Caco-2 (cell line): ENCODE measurements around the gene ANGEL2. TPM values are rescaled to one million over a fixed set of nuclear protein-coding genes. Genes with fewer than 3 reads are reported as not detected.
"Not testable (repeated sequence)": the region's sequence is repeated elsewhere in the genome, so short reads cannot be mapped to it uniquely, and the experiment has no call there.

Experiments
- BruUV-seq: library from RNA; stranded (reverse); fragments of 400-500 nt; replicated peaks from 2 replicates; lab custom pipeline; 2021; lab: Mats Ljungman, UMichigan
- CTCF ChIA-PET: fragments of 300-600 bp; sonication (Branson Sonifier 250); formaldehyde crosslinking; loops from one replicate; lab custom pipeline; 2022; ENCODE audit warnings: antibody characterized with exemption; lab: Charles Lee
- POLR2A ChIA-PET: fragments of 300-600 bp; sonication (Branson Sonifier 250); formaldehyde crosslinking; loops from one replicate; lab custom pipeline; 2022; ENCODE audit warnings: antibody characterized with exemption; lab: Charles Lee
- DNase-seq, 2 experiments: peaks; one replicate each; pipeline versions ENCODE4 v3.0.0 to v3.0.0-alpha.2; 2020 to 2022
- H3K27me3 ChIP-seq: replicated peaks from 2 replicates; pipeline ENCODE4 v1.6.0; 2011; ENCODE audit warnings: low read length; ENCODE audit not compliant: control insufficient read depth, insufficient read depth
- H3K36me3 ChIP-seq: 2 replicates; pipeline ENCODE4 v1.5.1; 2011; ENCODE audit warnings: low read length; ENCODE audit not compliant: control insufficient read depth, insufficient read depth
- H3K4me1 ChIP-seq: fragments of 250-450 bp; sonication (Bioruptor Pico); 2 replicates; pipeline ENCODE4 v1.5.1; 2020; ENCODE audit warnings: mild to moderate bottlenecking
- H3K4me3 ChIP-seq: 2 replicates; pipeline ENCODE4 v1.5.1; 2011; ENCODE audit warnings: low read depth, mild to moderate bottlenecking, control low read depth, low read length
- H3K9me3 ChIP-seq: fragments of 250-450 bp; sonication (Bioruptor Pico); 2 replicates; pipeline ENCODE4 v1.5.1; 2020; ENCODE audit warnings: mild to moderate bottlenecking, moderate library complexity
- H3K27ac Mint-ChIP-seq: one replicate; pipeline ENCODE4 v1.8.0; 2022; ENCODE audit warnings: mixed read lengths; ENCODE audit not compliant: unreplicated experiment
- H3K27me3 Mint-ChIP-seq: one replicate; pipeline ENCODE4 v1.8.0; 2022; ENCODE audit warnings: mixed read lengths; ENCODE audit not compliant: insufficient read depth, unreplicated experiment
- H3K36me3 Mint-ChIP-seq: one replicate; pipeline ENCODE4 v1.8.0; 2022; ENCODE audit warnings: mild to moderate bottlenecking, mixed read lengths; ENCODE audit not compliant: insufficient read depth, unreplicated experiment
- H3K4me1 Mint-ChIP-seq: one replicate; pipeline ENCODE4 v1.8.0; 2022; ENCODE audit warnings: low read depth, mixed read lengths; ENCODE audit not compliant: unreplicated experiment
- H3K4me3 Mint-ChIP-seq: one replicate; pipeline ENCODE4 v1.8.0; 2022; ENCODE audit warnings: mild to moderate bottlenecking, moderate library complexity, mixed read lengths; ENCODE audit not compliant: unreplicated experiment
- H3K9me3 Mint-ChIP-seq: one replicate; pipeline ENCODE4 v1.8.0; 2022; ENCODE audit warnings: mixed read lengths; ENCODE audit not compliant: unreplicated experiment
- intact Hi-C: fragments of 100-400 bp; cut with micrococcal nuclease; formaldehyde crosslinking; loops from one replicate; pipeline ENCODE4 v1.10.0; 2022; ENCODE audit not compliant: unreplicated experiment
- total RNA-seq: library from RNA; stranded (reverse); gene quantifications from 2 replicates; pipeline ENCODE4 v1.2.3, GENCODE V29; 2022
- TF ChIP-seq, protein P1 (sequence below), 2 experiments: fragments of 200-600 bp in 1 of 2; IDR thresholded peaks; 1 replicate in 1 of 2; 2 replicates in 1 of 2; pipeline versions ENCODE4 v1.5.1 to v1.8.0; 2011 to 2022; ENCODE audit warnings: antibody characterized with exemption in 1 of 2, control low read depth in 1 of 2, inconsistent platforms in 1 of 2, low read depth in 1 of 2, low read length in 1 of 2, mild to moderate bottlenecking in 1 of 2, moderate library complexity in 1 of 2; ENCODE audit not compliant: insufficient read depth in 1 of 2, severe bottlenecking in 1 of 2, unreplicated experiment in 1 of 2

Gene ANGEL2
- total RNA-seq, 1 experiment from 2014 or later = 34.8 TPM

DNA sequence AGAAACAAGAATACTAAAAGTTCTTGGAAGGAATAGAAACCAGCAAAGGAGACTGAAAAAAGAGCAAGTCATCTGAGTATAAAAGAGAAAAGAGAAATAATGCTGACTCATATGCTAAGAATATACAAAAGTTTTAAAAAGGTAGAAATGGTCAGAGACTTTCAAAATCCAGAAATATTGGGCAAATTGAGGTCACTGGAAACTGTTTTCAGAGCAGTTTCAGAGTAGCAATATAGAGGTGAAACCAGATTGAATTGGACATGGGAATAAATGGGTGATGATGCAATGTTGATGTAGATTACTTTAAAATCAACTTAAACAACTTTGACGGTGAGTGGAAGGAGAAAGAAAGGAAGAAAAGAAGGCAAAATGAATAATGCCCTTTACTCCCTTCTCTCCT, 33.6 kb upstream of the ANGEL2 start:
- Mint-ChIP-seq H3K4me1 (peaks cover 27% of the 10 kb centered on the region), H3K27ac (no peak overlapping the region), H3K9me3 (no peaks in the 10 kb centered on the region), H3K27me3 (no peaks in the 10 kb centered on the region), H3K36me3 (no peaks in the 10 kb centered on the region), H3K4me3 (no peak overlapping the region)
- Histone ChIP-seq H3K36me3 (no peaks in the 10 kb centered on the region), H3K4me1 (peaks cover 22% of the 10 kb centered on the region), H3K9me3 (no peaks in the 10 kb centered on the region), H3K27me3 (no peaks in the 10 kb centered on the region), H3K4me3 (no peak overlapping the region)
- TF ChIP-seq, protein P1, sequence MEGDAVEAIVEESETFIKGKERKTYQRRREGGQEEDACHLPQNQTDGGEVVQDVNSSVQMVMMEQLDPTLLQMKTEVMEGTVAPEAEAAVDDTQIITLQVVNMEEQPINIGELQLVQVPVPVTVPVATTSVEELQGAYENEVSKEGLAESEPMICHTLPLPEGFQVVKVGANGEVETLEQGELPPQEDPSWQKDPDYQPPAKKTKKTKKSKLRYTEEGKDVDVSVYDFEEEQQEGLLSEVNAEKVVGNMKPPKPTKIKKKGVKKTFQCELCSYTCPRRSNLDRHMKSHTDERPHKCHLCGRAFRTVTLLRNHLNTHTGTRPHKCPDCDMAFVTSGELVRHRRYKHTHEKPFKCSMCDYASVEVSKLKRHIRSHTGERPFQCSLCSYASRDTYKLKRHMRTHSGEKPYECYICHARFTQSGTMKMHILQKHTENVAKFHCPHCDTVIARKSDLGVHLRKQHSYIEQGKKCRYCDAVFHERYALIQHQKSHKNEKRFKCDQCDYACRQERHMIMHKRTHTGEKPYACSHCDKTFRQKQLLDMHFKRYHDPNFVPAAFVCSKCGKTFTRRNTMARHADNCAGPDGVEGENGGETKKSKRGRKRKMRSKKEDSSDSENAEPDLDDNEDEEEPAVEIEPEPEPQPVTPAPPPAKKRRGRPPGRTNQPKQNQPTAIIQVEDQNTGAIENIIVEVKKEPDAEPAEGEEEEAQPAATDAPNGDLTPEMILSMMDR (IDR thresholded peaks at IDR 0.05; ENCODE audit: insufficient read depth in 1 of 2, low read depth in 1 of 2, low read length in 1 of 2, severe bottlenecking in 1 of 2, unreplicated experiment in 1 of 2) = no peak
- ChIA-PET CTCF (no interaction called here), POLR2A (no interaction called here)
- BruUV-seq = no TSS peak
- intact Hi-C loops = no loop called here
- no peak for DNase-seq

DNA sequence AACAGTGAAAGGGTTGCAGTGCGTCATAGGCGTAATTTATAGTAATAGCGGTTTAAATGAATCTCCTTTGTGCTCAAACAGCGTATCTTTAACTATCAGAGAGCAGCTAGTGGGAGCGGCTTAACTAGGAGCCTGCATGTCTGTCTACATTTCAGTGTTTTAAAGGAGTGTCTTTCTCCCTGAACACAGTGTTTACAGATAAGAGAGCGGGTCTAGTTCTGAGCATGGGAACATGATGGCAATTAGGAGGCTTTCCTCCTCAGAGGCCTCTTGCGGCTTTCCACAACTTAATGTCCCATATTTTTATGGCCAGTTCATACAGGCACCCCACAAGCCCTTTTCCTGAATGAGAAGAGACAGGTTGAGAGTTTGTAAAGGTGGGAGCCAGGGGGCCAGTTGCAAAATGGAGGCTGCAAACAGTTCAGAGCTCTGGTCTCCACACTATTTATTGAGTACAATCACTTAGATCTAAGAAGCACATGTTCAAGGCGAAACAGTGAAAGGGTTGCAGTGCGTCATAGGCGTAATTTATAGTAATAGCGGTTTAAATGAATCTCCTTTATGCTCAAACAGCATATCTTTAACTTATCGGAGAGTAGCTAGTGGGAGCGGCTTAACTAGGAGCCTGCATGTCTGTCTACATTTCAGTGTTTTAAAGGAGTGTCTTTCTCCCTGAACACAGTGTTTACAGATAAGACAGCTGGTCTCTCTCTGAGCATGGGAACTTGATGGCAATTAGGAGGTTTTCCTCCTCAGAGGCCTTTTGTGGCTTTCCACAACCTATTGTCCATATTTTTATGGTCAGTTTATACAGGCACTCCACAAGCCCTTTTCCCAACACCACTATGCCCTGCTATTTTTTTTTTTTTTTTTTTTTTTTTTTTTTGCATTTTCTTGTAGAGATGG, 29.9 kb upstream of the ANGEL2 start:
- H3K4me3 ChIP-seq, H3K27ac Mint-ChIP-seq, H3K9me3 Mint-ChIP-seq, DNase-seq, H3K27me3 ChIP-seq, CTCF ChIA-PET, H3K4me1 ChIP-seq, H3K4me3 Mint-ChIP-seq, H3K36me3 ChIP-seq, H3K27me3 Mint-ChIP-seq, H3K36me3 Mint-ChIP-seq, POLR2A ChIA-PET, intact Hi-C loops, H3K9me3 ChIP-seq, BruUV-seq: not testable (repeated sequence)
- H3K4me1 Mint-ChIP-seq = peaks cover 18% of the 10 kb centered on the region

DNA sequence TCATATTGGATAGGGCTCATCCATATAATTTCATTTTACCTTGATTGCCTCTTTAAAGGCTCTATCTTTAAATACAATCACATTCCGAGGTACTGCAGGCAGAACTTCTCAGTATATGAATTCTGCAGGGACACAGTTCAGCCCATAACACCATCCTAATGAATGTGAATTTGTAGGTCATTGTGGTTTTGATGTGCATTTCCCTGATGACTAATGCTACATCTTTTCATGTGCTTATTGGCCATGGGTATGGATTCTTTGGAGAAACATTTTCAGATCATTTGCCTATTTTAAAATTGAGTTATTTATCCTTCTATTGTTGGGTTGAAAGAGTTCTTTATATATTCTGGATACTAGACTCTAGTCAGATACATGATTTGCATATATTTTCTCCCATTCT, 25.8 kb upstream of the ANGEL2 start:
- peaks cover 4% of the 10 kb centered on the region for H3K4me1 Mint-ChIP-seq
- no peak overlapping the region for H3K27ac Mint-ChIP-seq
- DNase-seq = no peak
- Histone ChIP-seq H3K9me3 (no peaks in the 10 kb centered on the region), H3K4me1 (0 out of 2 replicates have a peak, but pooled peaks cover 4% of the 10 kb centered on the region), H3K27me3 (no peaks in the 10 kb centered on the region), H3K36me3 (no peaks in the 10 kb centered on the region), H3K4me3 (no peak overlapping the region)
- H3K36me3 Mint-ChIP-seq = no peaks in the 10 kb centered on the region
- TF ChIP-seq, protein P1 (IDR thresholded peaks at IDR 0.05; ENCODE audit: insufficient read depth in 1 of 2, low read depth in 1 of 2, low read length in 1 of 2, severe bottlenecking in 1 of 2, unreplicated experiment in 1 of 2) = no peak
- no TSS peak for BruUV-seq
- no peak overlapping the region for H3K4me3 Mint-ChIP-seq
- H3K9me3 Mint-ChIP-seq = no peaks in the 10 kb centered on the region
- ChIA-PET POLR2A (no interaction called here), CTCF (no interaction called here)
- intact Hi-C loops = no loop called here
- no peaks in the 10 kb centered on the region for H3K27me3 Mint-ChIP-seq
